NCI-H2227 (cell line): Measurements from ENCODE around the gene DNAJB1.

Experiments
- DNase-seq: peaks from one replicate; lab custom pipeline; 2025; ENCODE audit not compliant: unreplicated experiment; lab: John Stamatoyannopoulos, UW

Gene DNAJB1

GRCh38 chr19:14496834-14497227 is 21.4 kb downstream of the DNAJB1 start:
- DNase-seq = no peak

DNA sequence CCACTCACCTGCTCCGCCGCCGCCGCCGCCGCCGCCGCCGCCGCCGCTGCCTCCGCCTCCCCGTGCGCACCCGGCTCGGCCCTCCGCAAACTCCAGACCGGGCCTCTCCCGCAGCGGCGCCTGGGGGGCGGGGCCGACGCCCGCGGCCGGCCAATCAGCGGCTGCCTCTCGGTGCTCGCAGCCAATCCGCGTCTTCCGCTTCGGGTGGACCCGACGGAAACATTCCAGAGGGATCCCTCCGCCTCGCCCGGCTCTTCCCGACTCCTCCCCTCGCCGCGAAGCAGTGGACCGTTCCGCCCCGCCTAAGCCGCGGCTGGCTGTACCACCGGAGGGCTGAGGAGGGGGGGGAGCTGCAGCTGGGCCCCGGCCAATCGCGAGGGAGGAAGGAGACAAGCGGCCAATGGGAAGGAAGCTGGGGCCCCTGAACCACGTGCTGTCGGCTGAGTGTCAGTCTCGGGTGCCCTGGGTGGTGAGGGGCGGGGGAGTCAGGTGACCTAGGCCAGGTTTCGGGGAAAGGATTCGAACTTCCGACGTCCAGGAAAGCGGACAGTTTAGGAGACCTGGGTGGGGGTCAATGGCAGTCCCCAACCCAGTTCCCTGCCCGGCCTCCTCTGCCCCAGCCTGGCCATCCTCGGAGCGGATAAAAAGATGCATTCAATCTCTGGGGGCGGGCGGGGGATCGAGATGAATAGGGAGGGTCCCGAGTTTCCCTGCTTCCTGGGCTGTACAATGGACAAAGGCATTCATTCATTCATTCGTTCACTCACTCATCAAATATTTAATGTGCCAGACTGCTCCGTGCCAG is 22.0 kb downstream of the DNAJB1 start, which contains the start of gene GIPC1:
Gene GIPC1, minus strand, starts transcription at position 99 of the 805 bp plus-strand sequence. CDS start 13,151 bp downstream, outside the sequence.
- peak; percentile 97 for DNase-seq

GRCh38 chr19:14495672-14496028 is 22.5 kb downstream of the DNAJB1 start:
- no peak for DNase-seq

- no peak for DNase-seq
Measured at GRCh38 chr19:14494910-14495671, 23.1 kb downstream of the DNAJB1 start.

DNA sequence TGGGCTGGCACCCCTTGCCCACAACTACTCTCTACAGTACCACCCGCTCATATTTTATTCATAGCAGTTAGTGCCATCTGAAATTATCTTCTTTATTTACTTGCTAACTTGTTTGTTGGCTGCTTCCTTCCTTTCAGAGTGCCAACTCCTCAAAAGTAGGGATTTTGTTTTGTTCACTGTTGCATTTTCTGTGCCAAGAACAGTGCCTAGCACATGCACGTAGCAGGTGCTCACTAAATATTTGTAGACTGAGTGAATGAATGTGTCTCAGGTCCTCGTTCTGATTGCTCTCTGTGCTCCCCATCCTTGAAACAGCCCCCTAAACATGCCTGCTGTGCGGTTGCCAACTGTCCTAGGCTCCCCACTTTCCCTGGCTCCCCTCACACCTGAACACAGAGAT is 23.8 kb downstream of the DNAJB1 start:
- DNase-seq = no peak

- DNase-seq = no peak
Measured at GRCh38 chr19:14492756-14493337, 25.4 kb downstream of the DNAJB1 start.

DNA sequence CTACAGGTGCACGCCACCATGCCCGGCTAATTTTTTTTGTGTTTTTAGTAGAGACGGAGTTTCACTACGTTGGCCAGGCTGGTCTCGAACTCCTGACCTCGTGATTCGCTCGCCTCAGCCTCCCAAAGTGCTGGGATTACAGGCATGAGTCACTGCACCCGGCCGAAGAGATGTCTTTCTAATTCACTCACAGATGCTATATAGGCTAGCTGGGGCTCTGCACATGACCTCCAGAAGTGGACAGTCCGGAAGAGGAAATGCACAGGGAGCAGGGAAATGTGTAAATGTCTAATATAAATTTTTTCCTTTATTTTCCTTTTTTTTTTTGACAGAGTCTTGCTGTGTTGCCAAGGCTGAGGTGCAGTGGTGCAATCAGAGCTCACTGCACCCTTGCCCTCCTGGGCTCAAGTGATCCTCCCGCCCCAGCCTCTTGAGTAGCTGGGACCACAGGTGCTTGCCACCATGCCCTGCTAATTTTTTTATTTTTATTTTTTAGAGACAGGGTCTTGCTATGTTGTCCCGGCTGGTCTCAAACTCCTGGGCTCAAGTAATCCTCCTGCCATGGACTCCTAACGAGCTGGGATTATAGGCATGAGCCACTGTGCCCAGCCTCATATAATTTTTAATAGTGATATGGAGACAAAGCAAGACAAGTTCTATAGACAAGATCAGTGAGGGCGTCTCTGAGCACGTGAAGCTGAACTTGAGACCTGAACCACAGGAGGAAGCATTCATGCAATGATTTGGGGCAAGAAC is 30.6 kb downstream of the DNAJB1 start:
- DNase-seq = no peak

DNA sequence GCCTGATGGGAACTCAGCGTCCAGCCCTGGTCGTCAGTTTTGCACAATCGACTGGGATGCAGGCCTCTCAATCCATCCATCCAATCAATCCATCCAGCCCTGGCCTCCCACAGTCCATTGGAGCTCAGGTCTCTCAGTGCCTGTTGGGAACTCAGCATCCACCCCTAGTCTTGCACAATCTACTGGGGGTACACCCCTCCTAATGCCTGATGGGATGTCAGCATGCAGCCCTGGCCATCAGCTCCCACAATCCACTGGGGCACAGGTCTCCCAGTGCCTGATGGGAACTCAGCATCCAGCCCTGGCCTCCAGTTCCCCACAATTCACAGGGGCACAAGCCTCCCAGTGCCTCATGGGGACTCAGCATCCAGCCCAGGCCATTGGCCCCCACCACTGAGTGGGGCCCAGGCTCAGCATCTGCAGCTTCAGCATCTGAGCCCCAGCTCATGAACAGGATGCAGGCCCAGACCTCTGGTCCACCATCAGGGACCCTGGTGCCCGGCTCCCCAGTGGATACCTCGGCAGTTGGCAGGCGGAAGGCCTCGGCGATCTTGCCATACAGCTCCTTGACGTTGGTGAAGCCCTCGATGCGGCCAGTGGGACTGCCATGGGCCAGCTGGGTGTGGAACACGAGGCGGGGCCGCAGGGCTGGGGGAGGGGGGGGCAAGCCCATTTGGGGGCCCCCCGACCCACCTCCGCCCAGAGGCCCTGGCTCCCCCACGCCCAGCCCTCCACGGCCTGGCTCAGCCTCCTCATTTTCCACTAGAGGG is 35.8 kb downstream of the DNAJB1 start:
- no peak for DNase-seq

- DNase-seq = no peak
Measured at GRCh38 chr19:14480700-14481079, 37.5 kb downstream of the DNAJB1 start.

- DNase-seq = no peak
Measured at GRCh38 chr19:14479975-14480699, 38.1 kb downstream of the DNAJB1 start.

GRCh38 chr19:14479309-14479974 is 38.8 kb downstream of the DNAJB1 start:
- no peak for DNase-seq

DNA sequence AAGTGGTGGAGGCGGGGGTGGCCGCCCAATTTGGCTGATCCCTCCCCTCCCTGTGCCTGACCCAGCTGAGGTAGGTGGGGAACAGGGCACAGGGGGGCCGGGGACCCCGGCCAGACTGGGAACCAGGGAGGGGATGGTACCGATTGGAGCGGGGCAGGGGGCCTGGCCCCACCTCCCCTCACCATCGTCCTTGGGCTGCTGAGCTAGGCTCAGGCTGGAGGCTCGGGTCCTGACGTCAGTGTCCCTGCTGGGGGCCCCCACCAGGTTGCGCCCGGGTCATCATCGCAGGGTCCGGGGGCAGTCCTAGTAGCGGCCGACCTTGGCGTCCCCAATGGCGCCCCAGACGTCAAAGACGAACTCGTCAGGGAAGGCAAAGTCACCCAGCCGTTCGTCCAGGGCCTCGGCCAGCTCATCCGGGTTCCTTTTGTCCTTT is 40.1 kb downstream of the DNAJB1 start:
- no peak for DNase-seq

DNA sequence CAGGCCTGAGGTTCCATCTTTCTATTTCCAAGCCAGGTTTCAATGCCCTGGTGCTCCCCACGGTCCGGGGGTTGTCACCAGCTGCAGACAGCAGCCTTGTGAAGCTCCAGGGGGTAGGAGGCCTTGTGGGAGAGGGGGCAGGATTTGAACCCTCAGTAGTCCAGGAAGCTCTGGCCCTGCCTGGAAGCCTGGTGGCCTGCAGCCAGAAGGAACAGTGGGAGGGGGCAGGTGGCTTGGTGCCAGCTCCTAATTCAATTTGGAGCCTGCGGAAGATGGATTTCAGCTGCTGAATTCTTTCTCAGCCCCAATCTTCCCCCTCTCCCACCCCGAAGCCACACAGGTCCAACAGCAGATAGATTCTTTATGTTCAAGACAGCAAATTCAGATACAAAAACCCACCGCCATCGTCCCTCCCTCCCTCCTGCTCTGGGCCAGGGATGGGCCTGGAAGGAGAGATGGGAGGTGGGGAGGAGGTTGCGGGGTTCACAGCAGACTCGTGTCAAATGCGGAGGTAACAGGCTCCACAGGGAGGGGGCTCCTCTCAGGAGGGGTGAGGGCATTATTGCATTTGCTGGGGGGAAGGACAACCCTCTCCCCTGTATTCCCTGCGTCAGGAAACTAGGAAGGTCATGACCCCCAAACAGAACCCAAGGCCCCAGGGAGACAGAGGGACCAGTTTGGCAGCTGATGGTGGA is 40.6 kb downstream of the DNAJB1 start:
- DNase-seq = no peak

DNA sequence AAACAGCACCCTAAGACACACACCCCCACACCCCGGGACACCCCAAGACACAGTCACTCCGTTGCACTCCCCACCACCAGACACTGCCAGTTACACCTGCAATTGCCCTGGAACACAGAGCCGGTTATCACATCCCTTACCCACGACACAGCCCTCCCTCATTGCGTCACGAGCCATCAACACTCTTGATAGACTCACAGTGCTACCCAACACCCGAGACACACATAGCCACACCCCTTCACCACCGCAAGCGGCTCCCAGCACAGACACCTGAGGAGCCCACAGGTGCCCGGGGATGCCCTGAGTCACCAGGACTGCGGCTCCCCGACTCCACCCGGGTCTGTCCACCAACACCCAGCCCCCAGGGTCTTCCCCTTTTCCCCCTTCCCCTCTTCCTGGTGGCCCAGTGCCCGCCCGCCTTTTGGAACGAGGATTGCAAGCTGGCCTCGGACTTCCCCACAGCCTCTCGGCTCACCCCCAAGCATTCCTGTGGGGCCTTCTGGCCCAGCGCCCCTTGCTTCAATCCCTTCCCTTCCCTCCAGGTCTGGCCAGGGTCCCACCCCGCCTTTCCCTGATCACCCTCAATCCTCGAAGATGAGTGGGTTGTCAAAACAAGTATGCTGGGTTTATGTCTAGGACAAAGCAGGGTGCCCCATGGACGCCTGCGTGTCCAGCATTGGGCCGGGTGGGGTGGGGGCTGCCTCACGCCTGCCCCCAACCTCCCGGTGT is 41.4 kb downstream of the DNAJB1 start:
- no peak for DNase-seq

DNA sequence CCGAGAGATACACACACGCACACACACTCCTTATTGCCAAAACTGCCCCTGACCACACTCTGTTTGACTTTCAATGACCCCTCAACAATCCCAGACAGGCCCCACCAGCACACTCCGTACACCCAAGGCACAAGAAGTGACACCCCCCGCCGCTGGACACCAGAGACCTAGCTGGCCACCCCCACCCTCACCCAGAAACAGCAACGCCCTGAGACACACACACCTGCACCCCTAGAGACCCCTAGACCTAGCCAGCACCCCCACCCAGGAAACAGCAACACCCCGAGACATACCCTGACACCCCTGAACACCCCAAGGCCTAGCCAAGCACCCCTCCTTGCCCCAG is 41.9 kb downstream of the DNAJB1 start:
- no peak for DNase-seq

DNA sequence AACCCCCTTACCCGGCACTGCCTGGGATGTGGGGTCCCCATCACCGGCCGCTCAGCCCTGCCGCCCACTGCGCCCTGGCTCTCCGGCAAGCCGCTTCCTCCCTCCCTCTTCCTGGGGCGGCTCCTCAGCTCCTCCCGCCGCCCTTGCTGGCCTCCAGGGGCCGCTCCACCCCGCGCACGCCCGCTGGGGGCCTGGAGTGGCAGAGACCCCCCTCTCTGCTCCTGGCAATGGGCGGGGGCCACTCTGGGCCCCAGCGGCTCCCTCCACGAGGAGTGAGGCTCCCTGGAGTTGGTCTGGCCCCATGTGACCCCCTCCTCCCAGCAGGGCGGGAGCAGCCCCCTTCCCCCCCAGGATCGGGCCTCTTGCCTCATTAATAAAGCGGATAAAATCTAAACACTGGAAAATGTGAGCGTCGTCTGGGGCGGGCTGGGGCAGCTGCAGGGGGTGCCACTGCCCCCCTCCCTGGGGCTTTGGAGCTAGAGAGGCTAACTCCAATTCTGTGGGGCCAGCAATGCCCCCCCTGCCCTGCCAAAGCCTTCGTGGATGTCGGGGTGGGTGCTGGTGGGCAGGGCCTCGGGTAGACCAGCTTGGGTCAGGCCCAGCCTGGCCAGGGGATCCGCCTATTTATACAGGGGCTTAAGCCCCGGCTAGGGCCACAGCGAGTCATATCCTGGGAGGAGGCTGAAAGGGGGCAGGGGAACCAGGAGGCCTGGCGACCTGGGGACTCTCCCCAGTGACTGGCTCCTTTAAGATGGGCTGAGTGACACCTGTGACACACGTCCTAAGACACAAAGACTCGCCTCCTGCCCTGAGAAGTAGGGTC is 42.7 kb downstream of the DNAJB1 start, which contains the start of gene PTGER1:
Gene PTGER1, minus strand, starts transcription at position 104 of the 823 bp plus-strand sequence. CDS start 1,034 bp downstream, outside the sequence.
- peak; percentile 39 for DNase-seq

DNA sequence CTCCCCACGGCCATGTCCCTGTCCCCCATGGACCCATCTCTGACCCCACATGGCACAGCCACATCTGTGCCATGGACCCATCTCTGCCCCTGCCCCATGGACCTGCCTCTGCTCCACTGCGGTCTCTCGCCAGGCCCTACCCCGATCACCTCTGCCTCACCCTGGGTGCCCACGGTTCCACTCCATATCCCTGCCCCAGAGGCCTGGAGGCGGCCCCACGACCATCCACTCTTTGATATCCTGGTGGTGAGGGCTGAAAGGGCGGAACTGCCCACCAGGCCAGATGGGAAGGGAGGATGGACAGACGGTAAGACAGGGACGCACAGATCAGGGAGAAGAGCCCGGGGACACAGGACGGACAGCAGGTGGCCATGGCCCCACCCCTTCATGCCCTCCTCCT is 43.4 kb downstream of the DNAJB1 start:
- no peak for DNase-seq
